HG02678 (cell line): ENCODE data around the gene CA5A.

Experiments used
- ATAC-seq: cut with Tn5 transposase; IDR thresholded peaks from one replicate; pipeline ENCODE4 v1.9.1; 2021; ENCODE audit warnings: mild to moderate bottlenecking, moderate library complexity; ENCODE audit not compliant: unreplicated experiment

Gene CA5A

GRCh38 chr16:87841340-87842208, 94.8 kb downstream of the CA5A start:
- ATAC-seq = no peak

DNA sequence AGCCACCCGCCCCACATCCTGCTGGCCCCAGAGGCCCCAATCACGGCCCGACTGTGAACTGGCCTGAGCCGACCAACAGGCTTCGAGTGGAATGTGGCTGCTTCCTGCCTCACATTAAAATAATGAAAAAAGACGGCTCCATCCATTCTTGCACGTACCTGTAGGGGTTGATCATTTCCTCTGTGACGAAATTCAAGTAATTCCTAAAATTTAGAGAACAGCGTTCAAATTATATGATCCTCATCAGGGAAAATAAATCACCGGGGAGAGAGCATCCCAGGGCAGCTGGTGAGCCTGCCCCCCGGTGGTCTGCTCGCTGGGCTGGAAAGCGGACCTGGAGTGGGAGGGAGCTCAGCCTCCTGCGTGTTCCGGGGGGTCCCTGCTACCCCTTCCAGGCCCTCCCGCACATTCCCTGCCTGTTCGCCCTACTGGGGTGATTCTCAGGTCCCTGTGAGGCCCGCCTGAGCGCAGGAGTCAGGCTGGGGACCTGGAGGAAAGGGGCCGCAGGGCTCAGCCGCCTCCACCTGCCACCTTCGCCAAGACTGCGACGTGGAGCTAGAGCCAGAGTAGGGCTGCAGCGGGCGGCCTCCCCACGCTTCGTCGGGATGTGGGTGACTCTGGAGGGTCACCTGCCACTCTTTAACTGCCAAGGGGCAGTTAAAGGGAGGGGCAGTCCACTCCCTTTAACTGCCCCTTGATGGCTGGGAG, 95.9 kb downstream of the CA5A start:
- no peak for ATAC-seq

GRCh38 chr16:87839542-87840270, 96.6 kb downstream of the CA5A start:
- no peak for ATAC-seq

- no peak for ATAC-seq
Measured at GRCh38 chr16:87838643-87839541, 97.4 kb downstream of the CA5A start.
